Neural progenitor cell (in vitro differentiated cells): ENCODE data around the gene MRPL4. TPM values are rescaled to one million over a fixed set of nuclear protein-coding genes. Genes with fewer than 3 reads are reported as not detected.

ENCODE experiments used
- DNase-seq: peaks from one replicate; pipeline ENCODE4 v3.0.0-alpha.2; 2016; ENCODE audit warnings: low spot score
- H2AFZ ChIP-seq: fragments of 200-600 bp; sonication (generic); replicated peaks from 2 replicates; pipeline ENCODE4 v1.6.1; 2016; ENCODE audit warnings: antibody characterized with exemption
- H3F3A ChIP-seq: fragments of 200-600 bp; sonication (generic); 2 replicates; pipeline ENCODE4 v1.6.1; 2016; ENCODE audit warnings: antibody characterized with exemption, low read depth
- H3K27ac ChIP-seq: fragments of 200-600 bp; sonication (generic); 2 replicates; pipeline ENCODE4 v1.5.1; 2016; ENCODE audit warnings: mild to moderate bottlenecking
- H3K27me3 ChIP-seq: fragments of 200-600 bp; sonication (generic); 2 replicates; pipeline ENCODE4 v1.6.1; 2016; ENCODE audit warnings: mild to moderate bottlenecking, moderate library complexity
- H3K36me3 ChIP-seq: fragments of 200-600 bp; sonication (generic); 2 replicates; pipeline ENCODE4 v1.5.1; 2016
- H3K4me1 ChIP-seq: fragments of 200-600 bp; sonication (generic); 2 replicates; pipeline ENCODE4 v1.6.1; 2016; ENCODE audit warnings: mixed run types
- H3K4me2 ChIP-seq: fragments of 200-600 bp; sonication (generic); 2 replicates; pipeline ENCODE4 v1.6.1; 2016
- H3K4me3 ChIP-seq: fragments of 200-600 bp; sonication (generic); 2 replicates; pipeline ENCODE4 v1.5.1; 2016
- H3K79me2 ChIP-seq: fragments of 200-600 bp; sonication (generic); 2 replicates; pipeline ENCODE4 v1.6.1; 2016; ENCODE audit warnings: low read depth
- H3K9ac ChIP-seq: fragments of 200-600 bp; sonication (generic); 2 replicates; pipeline ENCODE4 v1.6.1; 2016
- H3K9me3 ChIP-seq: fragments of 200-600 bp; sonication (generic); 2 replicates; pipeline ENCODE4 v1.5.1; 2016; ENCODE audit warnings: low read depth
- H4K20me1 ChIP-seq: fragments of 200-600 bp; sonication (generic); 2 replicates; pipeline ENCODE4 v1.6.1; 2016; ENCODE audit warnings: low read depth
- H3K27ac Mint-ChIP-seq: 3 replicates; pipeline ENCODE4 v1.8.0; 2021; ENCODE audit warnings: mixed read lengths
- H3K27me3 Mint-ChIP-seq: 2 replicates; pipeline ENCODE4 v1.8.0; 2022; ENCODE audit warnings: low read depth, mild to moderate bottlenecking, inconsistent platforms, moderate library complexity, mixed read lengths; ENCODE audit not compliant: insufficient read depth
- H3K36me3 Mint-ChIP-seq: 3 replicates; pipeline ENCODE4 v1.8.0; 2021; ENCODE audit warnings: mixed read lengths
- H3K4me1 Mint-ChIP-seq: 3 replicates; pipeline ENCODE4 v1.8.0; 2021; ENCODE audit warnings: mixed read lengths
- H3K4me3 Mint-ChIP-seq: 3 replicates; pipeline ENCODE4 v1.8.0; 2021; ENCODE audit warnings: mild to moderate bottlenecking, moderate library complexity, mixed read lengths
- H3K9me3 Mint-ChIP-seq: 3 replicates; pipeline ENCODE4 v1.8.0; 2020; ENCODE audit warnings: mixed read lengths
- CTCF ChIP-seq: fragments of 200-600 bp; sonication (generic); IDR thresholded peaks from 2 replicates; pipeline ENCODE4 v1.5.1; 2017; ENCODE audit warnings: antibody characterized with exemption, mild to moderate bottlenecking
- EZH2 ChIP-seq: fragments of 200-600 bp; sonication (generic); IDR thresholded peaks from 2 replicates; pipeline ENCODE4 v1.6.1; 2017; ENCODE audit warnings: antibody characterized with exemption, mild to moderate bottlenecking, moderate library complexity
- EZH2phosphoT487 ChIP-seq: fragments of 200-600 bp; sonication (generic); IDR thresholded peaks from 2 replicates; pipeline ENCODE4 v1.6.1; 2017; ENCODE audit warnings: antibody characterized with exemption
- total RNA-seq: library from RNA; depleted of rRNA; stranded (reverse); fragments of >200 nt; gene quantifications from 2 replicates; pipeline ENCODE4 v1.2.3, GENCODE V29; 2015; ENCODE audit warnings: low replicate concordance

Gene MRPL4
- total RNA-seq, 1 donor from 2014 or later, result 22.5 TPM

- peaks cover 5% of the 10 kb centered on the region for H3F3A ChIP-seq
- no peaks in the 10 kb centered on the region for H4K20me1 ChIP-seq
- H3K4me2 ChIP-seq, result no peak overlapping the region
- no peak overlapping the region for H3K27ac Mint-ChIP-seq
- H3K27ac ChIP-seq, result no peak overlapping the region
- peaks cover 5% of the 10 kb centered on the region for H3K27me3 Mint-ChIP-seq
- H3K79me2 ChIP-seq, result no peaks in the 10 kb centered on the region
- H3K9me3 Mint-ChIP-seq, result no peaks in the 10 kb centered on the region
- H3K4me3 ChIP-seq, result no peak overlapping the region
- H3K9ac ChIP-seq, result no peak overlapping the region
- H3K4me1 Mint-ChIP-seq, result no peaks in the 10 kb centered on the region
- H3K4me1 ChIP-seq, result no peaks in the 10 kb centered on the region
- H2AFZ ChIP-seq, result no peak overlapping the region
- no peaks in the 10 kb centered on the region for H3K9me3 ChIP-seq
- no peak overlapping the region for H3K4me3 Mint-ChIP-seq
- TF ChIP-seq EZH2phosphoT487 (no peak), CTCF (no peak), EZH2 (no peak)
- no peak for DNase-seq
- H3K36me3 ChIP-seq, result no peaks in the 10 kb centered on the region
- H3K36me3 Mint-ChIP-seq, result peaks cover 12% of the 10 kb centered on the region
- no peaks in the 10 kb centered on the region for H3K27me3 ChIP-seq
Measured at GRCh38 chr19:10260141-10260584, 8.1 kb downstream of the MRPL4 start.

GRCh38 chr19:10262771-10263170 lies 10.8 kb downstream of the MRPL4 start:
- Histone ChIP-seq H3F3A (peaks cover 5% of the 10 kb centered on the region), H2AFZ (no peak overlapping the region), H3K79me2 (no peaks in the 10 kb centered on the region), H3K4me1 (no peaks in the 10 kb centered on the region), H3K4me2 (no peak overlapping the region), H3K27me3 (no peaks in the 10 kb centered on the region), H3K4me3 (no peak overlapping the region), H3K9ac (no peak overlapping the region), H3K36me3 (no peaks in the 10 kb centered on the region), H4K20me1 (no peaks in the 10 kb centered on the region), H3K9me3 (no peaks in the 10 kb centered on the region), H3K27ac (no peak overlapping the region)
- TF ChIP-seq CTCF (no peak), EZH2 (no peak), EZH2phosphoT487 (no peak)
- DNase-seq, result no peak
- Mint-ChIP-seq H3K27me3 (peaks cover 3% of the 10 kb centered on the region), H3K27ac (no peak overlapping the region), H3K36me3 (no peaks in the 10 kb centered on the region), H3K4me3 (no peak overlapping the region), H3K4me1 (no peaks in the 10 kb centered on the region), H3K9me3 (no peaks in the 10 kb centered on the region)

DNA sequence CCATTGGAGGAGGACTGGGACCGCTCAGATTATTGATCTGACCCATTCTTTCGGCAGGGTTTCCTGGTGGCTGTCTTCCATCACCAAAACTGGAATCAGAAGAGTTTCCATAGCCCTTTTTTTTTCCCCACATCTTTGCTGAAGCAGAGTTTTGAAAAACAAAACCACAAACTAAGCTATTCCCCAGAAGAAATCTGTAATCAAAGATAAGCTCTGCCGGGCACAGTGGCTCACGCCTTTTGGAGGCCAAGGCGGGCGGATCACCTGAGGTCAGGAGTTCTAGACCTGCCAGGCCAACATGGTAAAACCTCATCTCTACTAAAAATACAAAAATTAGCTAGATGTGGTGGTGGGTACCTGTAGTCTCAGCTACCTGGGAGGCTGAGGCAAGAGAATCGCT lies 14.7 kb downstream of the MRPL4 start:
- Histone ChIP-seq H3K9me3 (no peaks in the 10 kb centered on the region), H3K27ac (no peak overlapping the region), H3K36me3 (no peaks in the 10 kb centered on the region), H3K9ac (no peak overlapping the region), H2AFZ (no peak overlapping the region), H3K27me3 (peaks cover 37% of the 10 kb centered on the region), H3K4me3 (no peak overlapping the region), H4K20me1 (no peaks in the 10 kb centered on the region), H3K79me2 (no peaks in the 10 kb centered on the region), H3K4me2 (no peak overlapping the region), H3K4me1 (no peaks in the 10 kb centered on the region), H3F3A (peaks cover 18% of the 10 kb centered on the region)
- TF ChIP-seq EZH2 (no peak), CTCF (no peak), EZH2phosphoT487 (no peak)
- DNase-seq, result no peak
- peak overlapping the region; percentile 43 for H3K4me3 Mint-ChIP-seq
- H3K36me3 Mint-ChIP-seq, result no peaks in the 10 kb centered on the region
- no peak overlapping the region for H3K27ac Mint-ChIP-seq
- H3K4me1 Mint-ChIP-seq, result no peaks in the 10 kb centered on the region
- peaks cover 18% of the 10 kb centered on the region for H3K27me3 Mint-ChIP-seq
- H3K9me3 Mint-ChIP-seq, result no peaks in the 10 kb centered on the region
